ENCODE data around the gene GPRC5B.

GPRC5B gene

DNA sequence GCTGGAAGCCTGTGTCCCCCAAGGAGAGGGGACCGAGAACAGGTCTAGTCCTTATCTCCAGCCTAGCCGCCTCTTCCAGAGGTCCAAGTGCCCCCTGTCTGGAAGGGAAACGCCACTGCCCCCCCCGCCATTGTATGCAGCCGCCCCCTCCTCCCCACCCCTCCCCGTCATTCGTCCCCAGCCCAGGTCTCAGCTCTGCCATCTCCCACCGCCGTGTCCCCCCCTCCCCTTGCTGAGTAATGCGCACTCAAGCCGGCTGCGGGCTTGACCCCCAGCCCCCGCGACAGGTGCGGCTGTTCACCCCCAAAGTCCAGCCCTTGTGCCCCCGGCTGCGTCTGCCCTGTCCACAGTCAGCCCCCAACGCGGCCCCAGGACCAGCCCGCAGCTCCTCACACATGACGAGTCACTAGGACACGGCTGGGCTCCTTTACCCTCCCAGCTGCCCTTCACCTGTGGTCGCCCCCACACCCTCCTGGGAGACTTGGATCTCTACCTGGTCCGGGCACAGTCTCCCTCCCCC, 622 bp downstream of the GPRC5B start:
- DNase-seq: peak; percentile 42
- H3K4me3 Mint-ChIP-seq: peak overlapping the region; percentile 58
- no peaks in the 10 kb centered on the region for H3K9me3 Mint-ChIP-seq
- H3K36me3 Mint-ChIP-seq (ENCODE audit: low read depth): no peaks in the 10 kb centered on the region
- H3K4me1 Mint-ChIP-seq (ENCODE audit: low read depth): peaks cover 33% of the 10 kb centered on the region
- H3K27ac Mint-ChIP-seq: no peak overlapping the region
- H3K27me3 Mint-ChIP-seq: peaks cover 53% of the 10 kb centered on the region

DNA sequence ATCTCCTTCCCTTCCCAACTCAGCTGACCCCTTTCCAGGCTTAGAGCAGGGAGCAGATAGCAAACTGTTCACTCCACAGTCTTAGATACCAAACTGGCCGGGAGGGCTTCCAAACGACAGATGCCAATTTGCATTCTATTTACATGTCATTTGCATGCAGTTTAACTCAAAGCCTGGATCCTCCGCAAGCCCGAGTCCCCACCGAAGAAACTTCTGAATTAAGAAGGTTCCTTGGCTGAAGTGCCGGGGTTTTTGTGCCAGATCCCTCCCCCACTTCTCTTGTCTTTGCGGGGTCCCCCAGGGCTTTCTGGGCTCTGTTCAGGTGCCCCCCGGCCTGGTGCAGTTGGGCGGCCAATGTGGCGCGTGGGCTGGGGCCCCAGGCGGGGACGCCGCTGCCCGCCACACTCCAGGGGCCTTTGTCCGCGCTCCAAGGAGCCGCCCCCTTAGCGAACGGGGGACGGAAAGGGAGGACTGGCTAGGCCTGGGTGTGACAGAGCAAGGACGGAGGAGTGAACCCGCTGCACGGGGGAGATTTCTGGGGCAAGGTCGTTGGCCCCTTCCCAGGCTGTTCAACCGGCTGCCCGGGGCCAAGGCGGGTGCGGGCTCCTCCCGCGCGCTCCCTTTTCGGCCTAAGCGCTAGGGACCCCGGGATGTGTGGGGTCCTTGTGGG, 1.2 kb downstream of the GPRC5B start:
- Mint-ChIP-seq H3K27ac (no peak overlapping the region), H3K27me3 (peaks cover 53% of the 10 kb centered on the region), H3K4me1 (ENCODE audit: low read depth) (peaks cover 29% of the 10 kb centered on the region), H3K9me3 (no peaks in the 10 kb centered on the region), H3K4me3 (peak overlapping the region; percentile 27), H3K36me3 (ENCODE audit: low read depth) (no peaks in the 10 kb centered on the region)
- peak; percentile 43 for DNase-seq

DNA sequence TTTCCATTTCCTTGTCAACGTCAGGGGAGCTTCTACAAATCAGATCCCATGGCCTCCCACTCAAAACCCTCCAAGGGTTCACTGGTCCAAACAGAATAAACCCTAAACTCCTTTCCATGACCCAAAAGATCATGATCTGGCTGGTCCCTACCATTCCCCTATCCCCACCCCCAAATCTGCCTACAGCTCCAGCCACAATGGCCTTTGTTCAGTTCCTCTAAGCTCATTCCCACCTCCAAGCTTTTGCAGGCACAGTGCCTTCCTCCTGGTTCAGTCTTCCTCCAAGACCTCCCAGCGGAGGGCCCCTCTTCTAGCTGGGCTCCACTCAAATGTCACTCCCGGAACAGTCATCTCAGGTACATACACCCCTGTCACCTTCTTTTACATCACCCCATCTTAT, 2.0 kb downstream of the GPRC5B start:
- Mint-ChIP-seq H3K27ac (no peak overlapping the region), H3K9me3 (no peaks in the 10 kb centered on the region), H3K36me3 (ENCODE audit: low read depth) (no peaks in the 10 kb centered on the region), H3K4me1 (ENCODE audit: low read depth) (peaks cover 29% of the 10 kb centered on the region), H3K4me3 (no peak overlapping the region), H3K27me3 (peaks cover 53% of the 10 kb centered on the region)
- no peak for DNase-seq

DNA sequence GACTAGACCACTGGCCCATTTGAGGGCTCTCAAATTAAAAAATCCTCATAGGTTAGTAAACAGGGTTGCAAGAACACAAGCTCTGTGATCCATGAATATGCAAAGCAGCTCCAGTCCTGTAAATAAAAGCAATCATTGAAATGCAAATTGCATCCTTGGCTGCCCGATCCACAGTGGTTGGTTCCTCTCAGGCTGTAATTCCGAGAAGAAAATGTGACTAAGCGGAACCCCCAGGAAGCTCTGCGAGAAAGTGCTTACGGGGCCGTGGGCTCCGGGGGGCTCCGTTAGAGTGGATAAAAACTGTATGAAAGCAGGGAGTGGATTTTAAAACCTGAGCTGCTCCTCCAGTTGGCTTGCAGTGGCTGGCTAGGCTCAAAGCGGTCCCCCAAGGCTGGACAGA, 2.5 kb downstream of the GPRC5B start:
- no peak for DNase-seq
- no peak overlapping the region for H3K27ac Mint-ChIP-seq
- no peak overlapping the region for H3K4me3 Mint-ChIP-seq
- peaks cover 29% of the 10 kb centered on the region for H3K4me1 Mint-ChIP-seq (ENCODE audit: low read depth)
- H3K27me3 Mint-ChIP-seq: peaks cover 53% of the 10 kb centered on the region
- H3K9me3 Mint-ChIP-seq: no peaks in the 10 kb centered on the region
- H3K36me3 Mint-ChIP-seq (ENCODE audit: low read depth): no peaks in the 10 kb centered on the region

DNA sequence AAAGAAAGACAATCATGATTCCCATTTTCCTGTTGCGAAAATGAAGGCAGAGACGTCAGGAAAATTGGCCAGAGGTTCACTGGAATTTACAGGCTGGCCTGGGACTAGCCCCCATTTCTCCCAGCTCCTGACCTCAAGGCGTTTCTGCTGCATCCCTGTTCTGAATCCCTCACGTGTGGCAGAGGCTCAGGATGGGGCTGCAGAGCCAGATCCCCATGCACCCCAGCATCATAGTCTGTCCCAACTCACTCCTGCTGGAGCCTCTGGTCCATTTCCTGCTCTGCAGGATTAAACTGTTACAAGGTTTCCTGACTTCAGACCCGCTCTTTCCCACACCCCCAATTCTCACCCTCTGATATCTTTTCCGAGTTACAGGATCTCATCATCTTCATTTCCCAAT, 2.9 kb downstream of the GPRC5B start:
- Mint-ChIP-seq H3K4me1 (ENCODE audit: low read depth) (peaks cover 28% of the 10 kb centered on the region), H3K36me3 (ENCODE audit: low read depth) (no peaks in the 10 kb centered on the region), H3K27ac (no peak overlapping the region), H3K9me3 (no peaks in the 10 kb centered on the region), H3K4me3 (no peak overlapping the region), H3K27me3 (peaks cover 53% of the 10 kb centered on the region)
- DNase-seq: no peak

DNA sequence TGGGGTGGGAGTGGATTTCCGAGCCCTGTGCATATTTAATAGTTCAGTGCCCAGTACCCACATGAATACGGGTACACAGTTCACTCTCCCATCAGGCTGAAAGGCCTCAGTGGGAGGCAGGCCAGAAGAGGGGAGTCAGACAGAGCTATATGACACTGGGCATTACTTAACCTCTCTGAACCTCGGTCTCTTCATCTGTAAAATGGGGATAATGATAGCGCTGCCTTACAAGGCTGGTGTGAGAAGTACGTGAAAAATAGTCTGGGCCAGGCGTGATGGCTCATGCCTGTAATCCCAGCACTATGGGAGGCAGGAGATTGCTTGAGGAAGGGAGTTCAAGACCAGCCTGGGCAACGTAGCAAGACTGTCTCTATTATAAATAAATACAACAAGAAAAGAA, 3.6 kb downstream of the GPRC5B start:
- Mint-ChIP-seq H3K36me3 (ENCODE audit: low read depth) (no peaks in the 10 kb centered on the region), H3K27ac (no peak overlapping the region), H3K4me3 (no peak overlapping the region)

DNA sequence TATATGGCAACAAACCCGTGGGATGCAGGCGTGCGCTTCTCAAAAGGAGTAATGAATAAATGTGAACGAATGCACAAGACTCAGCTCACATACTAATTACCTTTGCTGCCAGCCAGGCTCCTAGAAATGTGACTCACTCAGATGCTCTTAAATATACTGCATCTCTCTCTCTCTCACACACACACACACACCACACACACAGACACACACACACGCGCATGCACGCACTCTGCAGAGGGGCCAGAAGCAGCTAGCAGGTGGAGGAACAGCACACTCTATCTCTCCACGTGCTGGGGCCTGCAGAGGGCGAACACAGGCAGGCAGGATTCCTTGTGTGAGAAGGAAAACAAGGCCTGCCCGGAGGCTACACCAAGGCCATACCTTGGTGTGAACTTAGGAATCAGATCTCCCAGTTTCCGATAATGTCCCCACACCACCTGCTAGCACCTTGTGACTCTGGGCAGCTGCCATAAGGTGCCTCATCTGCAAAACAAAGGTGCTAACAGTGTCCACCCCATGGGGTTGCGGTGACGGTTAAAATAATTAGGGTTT, 5.3 kb downstream of the GPRC5B start:
- Mint-ChIP-seq H3K9me3 (no peaks in the 10 kb centered on the region), H3K4me1 (ENCODE audit: low read depth) (peaks cover 10% of the 10 kb centered on the region), H3K27ac (no peak overlapping the region), H3K27me3 (peaks cover 34% of the 10 kb centered on the region), H3K4me3 (no peak overlapping the region), H3K36me3 (ENCODE audit: low read depth) (no peaks in the 10 kb centered on the region)
- no peak for DNase-seq

More for the DNA sequence above, 3.6 kb downstream of the GPRC5B start:
- no peaks in the 10 kb centered on the region for H3K9me3 Mint-ChIP-seq
- no peak for DNase-seq
- H3K4me1 Mint-ChIP-seq (ENCODE audit: low read depth): peaks cover 21% of the 10 kb centered on the region
- peaks cover 48% of the 10 kb centered on the region for H3K27me3 Mint-ChIP-seq

DNA sequence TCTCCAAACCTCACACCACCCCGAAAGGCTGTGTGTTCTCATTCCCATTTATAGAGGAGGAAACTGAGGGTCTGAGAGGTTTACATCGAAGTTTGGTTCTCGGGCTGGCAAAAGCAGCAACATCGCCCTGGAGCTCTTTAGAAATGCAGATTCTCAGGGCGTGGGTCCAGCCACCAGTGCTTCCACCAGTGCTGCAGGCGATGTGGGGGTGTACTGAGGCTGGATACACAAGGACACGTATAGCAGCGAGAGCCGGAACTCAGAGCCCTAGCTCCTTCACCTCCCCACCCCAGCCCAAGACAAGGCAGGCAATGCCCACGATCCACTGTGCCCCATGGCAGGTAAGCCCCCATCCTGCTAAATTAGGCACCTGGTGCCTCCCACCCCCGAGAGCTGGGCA, 5.9 kb downstream of the GPRC5B start:
- no peak overlapping the region for H3K27ac Mint-ChIP-seq
- no peaks in the 10 kb centered on the region for H3K36me3 Mint-ChIP-seq (ENCODE audit: low read depth)
- peaks cover 30% of the 10 kb centered on the region for H3K27me3 Mint-ChIP-seq
- H3K4me3 Mint-ChIP-seq: no peak overlapping the region
- no peak for DNase-seq
- H3K4me1 Mint-ChIP-seq (ENCODE audit: low read depth): peaks cover 8% of the 10 kb centered on the region
- no peaks in the 10 kb centered on the region for H3K9me3 Mint-ChIP-seq

DNA sequence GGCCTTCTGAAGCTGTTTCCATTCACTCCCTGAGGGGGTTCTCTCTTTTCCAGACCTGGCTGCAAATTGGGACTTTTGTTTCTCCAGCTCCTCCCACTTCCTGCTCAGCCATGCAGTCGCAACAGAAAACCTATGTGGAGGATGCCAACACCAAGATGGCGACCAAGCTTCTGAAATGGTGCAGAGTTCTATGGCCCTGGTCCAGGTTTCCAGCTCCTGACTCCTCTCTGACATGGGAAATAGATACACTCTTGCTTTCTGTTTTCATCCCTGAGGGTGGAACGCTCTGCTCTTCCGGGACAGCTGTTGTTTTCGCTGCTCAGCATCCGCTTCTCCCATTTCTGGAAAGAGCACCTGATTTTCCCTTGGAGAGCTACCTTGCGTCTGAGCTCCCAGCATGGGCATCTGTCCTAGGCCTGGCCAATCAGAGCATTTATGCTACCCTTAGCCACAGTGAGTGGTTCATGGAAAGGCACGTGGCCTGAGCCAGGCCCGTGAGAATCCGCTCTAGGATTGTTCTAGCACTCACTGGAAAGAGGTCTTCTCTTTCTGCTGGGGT, 8.1 kb downstream of the GPRC5B start:
- Mint-ChIP-seq H3K4me3 (no peak overlapping the region), H3K27me3 (peaks cover 8% of the 10 kb centered on the region), H3K9me3 (no peaks in the 10 kb centered on the region), H3K27ac (no peak overlapping the region), H3K36me3 (ENCODE audit: low read depth) (no peaks in the 10 kb centered on the region), H3K4me1 (ENCODE audit: low read depth) (no peaks in the 10 kb centered on the region)
- DNase-seq: no peak

DNA sequence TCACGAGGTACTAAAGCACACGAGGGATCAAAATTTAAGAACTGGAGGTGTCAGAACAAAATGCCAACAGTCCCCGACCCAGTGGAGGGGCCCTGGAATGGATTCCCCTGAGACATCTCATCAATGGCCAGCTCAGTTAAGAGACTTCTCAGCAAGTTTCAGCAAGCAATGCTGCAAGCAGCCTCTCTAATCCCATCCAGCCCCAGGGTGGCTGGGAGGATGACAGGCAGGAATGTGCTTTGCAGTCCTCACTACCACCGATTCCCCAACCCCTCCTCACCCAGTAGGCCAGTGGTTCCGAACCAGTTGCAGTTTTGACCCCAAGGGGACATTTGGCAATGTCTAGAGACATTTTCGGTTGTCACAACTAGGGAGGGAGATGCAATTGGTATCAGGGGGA, 8.7 kb downstream of the GPRC5B start:
- H3K4me1 Mint-ChIP-seq (ENCODE audit: low read depth): no peaks in the 10 kb centered on the region
- H3K4me3 Mint-ChIP-seq: no peak overlapping the region
- H3K9me3 Mint-ChIP-seq: no peaks in the 10 kb centered on the region
- no peak overlapping the region for H3K27ac Mint-ChIP-seq
- no peak for DNase-seq
- peaks cover 2% of the 10 kb centered on the region for H3K27me3 Mint-ChIP-seq
- H3K36me3 Mint-ChIP-seq (ENCODE audit: low read depth): no peaks in the 10 kb centered on the region

DNA sequence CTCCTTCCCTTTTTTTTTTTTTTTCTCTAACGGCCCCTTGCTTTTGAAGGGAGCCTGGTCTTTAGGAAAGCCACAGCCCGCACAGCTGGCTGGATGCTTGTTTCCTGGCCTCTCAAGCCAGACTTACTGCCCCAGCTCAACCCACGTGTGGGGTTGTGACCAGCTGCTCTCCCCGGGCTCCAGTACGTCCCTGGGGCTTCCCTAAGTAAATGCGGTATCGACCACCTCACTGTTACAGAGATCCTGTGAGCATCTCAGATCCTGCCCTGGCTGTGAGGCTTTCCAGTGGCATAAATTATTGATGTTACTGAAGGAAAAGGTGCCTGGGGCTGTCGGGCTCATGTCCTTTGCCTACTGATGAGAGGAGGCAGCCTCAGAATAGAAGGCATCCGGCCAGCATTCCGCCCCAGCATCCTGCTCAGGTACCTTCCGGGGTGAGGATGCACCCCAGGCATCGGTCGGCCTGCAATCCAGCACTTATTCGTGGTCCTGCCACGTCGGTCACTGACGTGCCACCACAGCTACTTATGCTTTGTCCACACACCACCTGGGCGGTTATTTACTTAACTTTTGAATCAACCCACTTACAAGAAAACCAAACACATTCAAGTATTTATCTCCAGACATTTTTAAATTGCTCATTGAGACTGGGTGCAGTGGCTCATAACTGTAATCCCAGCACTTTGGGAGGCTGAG, 9.6 kb downstream of the GPRC5B start:
- H3K9me3 Mint-ChIP-seq: no peaks in the 10 kb centered on the region
- H3K27me3 Mint-ChIP-seq: no peaks in the 10 kb centered on the region
- H3K27ac Mint-ChIP-seq: no peak overlapping the region
- no peak for DNase-seq
- H3K4me1 Mint-ChIP-seq (ENCODE audit: low read depth): no peaks in the 10 kb centered on the region
- no peaks in the 10 kb centered on the region for H3K36me3 Mint-ChIP-seq (ENCODE audit: low read depth)
- H3K4me3 Mint-ChIP-seq: no peak overlapping the region

DNA sequence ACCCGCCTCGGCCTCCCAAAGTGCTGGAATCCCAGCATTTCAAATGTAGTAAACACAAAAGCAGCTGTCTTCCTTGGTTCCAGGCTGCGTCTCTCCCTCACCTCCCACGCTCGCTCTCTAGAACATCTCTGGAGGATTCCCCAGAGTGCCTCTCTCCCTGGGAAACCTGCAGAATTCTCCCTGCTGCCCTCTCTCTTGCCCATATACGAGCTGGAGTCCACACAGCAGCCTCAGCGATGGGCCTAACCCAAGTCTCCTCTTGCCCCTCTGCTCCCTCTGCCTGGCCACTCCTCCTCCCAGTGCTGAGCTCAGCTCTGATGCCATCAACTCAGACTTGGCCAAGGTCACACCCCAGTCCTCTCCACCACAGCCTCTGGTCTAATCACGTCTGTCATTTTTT, 10.6 kb downstream of the GPRC5B start:
- H3K27me3 Mint-ChIP-seq: no peaks in the 10 kb centered on the region
- H3K27ac Mint-ChIP-seq: no peak overlapping the region
- H3K4me1 Mint-ChIP-seq (ENCODE audit: low read depth): no peaks in the 10 kb centered on the region
- H3K4me3 Mint-ChIP-seq: no peak overlapping the region
- DNase-seq: no peak
- H3K36me3 Mint-ChIP-seq (ENCODE audit: low read depth): no peaks in the 10 kb centered on the region
- no peaks in the 10 kb centered on the region for H3K9me3 Mint-ChIP-seq

DNA sequence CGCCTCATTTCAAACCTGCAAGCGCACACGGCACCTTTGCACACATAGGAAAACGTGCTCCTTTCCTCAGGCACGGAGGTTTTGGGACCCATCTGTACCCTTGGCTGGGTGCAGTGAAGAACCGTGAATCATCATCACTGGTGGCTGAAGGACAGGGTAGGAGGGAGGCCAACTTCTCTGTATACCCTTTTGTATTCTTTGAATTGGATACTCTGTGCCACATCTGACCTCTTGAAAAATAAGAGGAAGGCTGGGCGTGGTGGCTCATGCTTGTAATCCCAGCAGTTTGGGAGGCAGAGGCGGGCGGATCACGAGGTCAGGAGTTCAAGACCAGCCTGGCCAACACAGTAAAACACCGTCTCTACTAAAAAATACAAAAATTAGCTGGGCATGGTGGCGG, 11.7 kb downstream of the GPRC5B start:
- H3K9me3 Mint-ChIP-seq: no peaks in the 10 kb centered on the region
- peaks cover 3% of the 10 kb centered on the region for H3K27me3 Mint-ChIP-seq
- DNase-seq: no peak
- no peak overlapping the region for H3K4me3 Mint-ChIP-seq
- H3K36me3 Mint-ChIP-seq (ENCODE audit: low read depth): no peaks in the 10 kb centered on the region
- no peaks in the 10 kb centered on the region for H3K4me1 Mint-ChIP-seq (ENCODE audit: low read depth)
- no peak overlapping the region for H3K27ac Mint-ChIP-seq

DNA sequence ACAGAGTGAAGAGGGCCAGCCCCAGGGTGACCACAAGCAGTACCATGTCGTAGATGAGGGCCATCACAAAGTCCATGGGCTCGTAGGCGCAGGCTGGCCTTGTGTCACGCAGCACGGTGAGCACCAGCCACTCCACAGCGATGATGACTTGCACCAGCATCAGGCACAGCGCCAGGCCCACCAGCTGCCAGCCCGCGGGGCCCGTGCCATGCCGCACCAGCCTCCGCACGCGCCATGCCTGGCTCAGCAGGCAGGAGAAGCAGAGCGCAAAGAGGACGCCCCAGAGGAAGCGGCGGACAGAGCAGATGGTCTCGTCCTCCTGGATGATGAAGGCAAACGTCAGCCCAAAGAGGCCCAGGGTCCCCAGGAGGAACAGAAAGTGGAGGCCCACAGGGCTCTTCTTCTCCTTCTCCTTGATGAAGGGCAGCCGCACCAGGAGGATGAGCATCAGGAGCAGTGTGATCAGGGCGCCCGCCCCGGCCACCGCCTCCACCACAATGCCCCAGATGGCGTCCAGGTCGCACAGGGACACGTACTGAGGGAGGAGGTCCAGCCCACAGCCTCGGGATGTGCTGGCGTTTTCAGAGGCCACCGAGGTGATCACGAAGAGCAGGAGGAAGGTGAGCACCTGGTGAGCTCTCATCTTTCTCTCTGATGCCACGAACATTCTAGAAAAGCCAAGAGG, 12.3 kb downstream of the GPRC5B start:
- no peak overlapping the region for H3K27ac Mint-ChIP-seq
- no peak overlapping the region for H3K4me3 Mint-ChIP-seq
- H3K27me3 Mint-ChIP-seq: peaks cover 3% of the 10 kb centered on the region
- no peaks in the 10 kb centered on the region for H3K4me1 Mint-ChIP-seq (ENCODE audit: low read depth)
- H3K9me3 Mint-ChIP-seq: no peaks in the 10 kb centered on the region
- H3K36me3 Mint-ChIP-seq (ENCODE audit: low read depth): no peaks in the 10 kb centered on the region
- no peak for DNase-seq

Measured in activated T-cell treated with anti-CD3 and anti-CD28 coated beads, Interleukin-2, amount 50 U/mL, for 24 hours (primary cell).